Suprapubic skin (tissue), 3 donors: ENCODE data around the gene AACS.

Source experiments
- POLR2A ChIP-seq, 2 donors: fragments of 450-650 bp; IDR thresholded peaks; one replicate each; pipeline ENCODE4 v1.6.1; 2017; ENCODE audit warnings: antibody characterized with exemption in 2 of 2, mild to moderate bottlenecking in 2 of 2, moderate library complexity in 2 of 2
- TF ChIP-seq, protein P1 (sequence below), 2 donors: fragments of 200-600 bp in 1 of 2; fragments of 450-650 bp in 1 of 2; sonication (generic) in 1 of 2; IDR thresholded peaks; one replicate each; pipeline ENCODE4 v1.5.1; 2016 to 2019; ENCODE audit warnings: antibody characterized with exemption in 2 of 2, mild to moderate bottlenecking in 1 of 2, moderate library complexity in 1 of 2

DNA sequence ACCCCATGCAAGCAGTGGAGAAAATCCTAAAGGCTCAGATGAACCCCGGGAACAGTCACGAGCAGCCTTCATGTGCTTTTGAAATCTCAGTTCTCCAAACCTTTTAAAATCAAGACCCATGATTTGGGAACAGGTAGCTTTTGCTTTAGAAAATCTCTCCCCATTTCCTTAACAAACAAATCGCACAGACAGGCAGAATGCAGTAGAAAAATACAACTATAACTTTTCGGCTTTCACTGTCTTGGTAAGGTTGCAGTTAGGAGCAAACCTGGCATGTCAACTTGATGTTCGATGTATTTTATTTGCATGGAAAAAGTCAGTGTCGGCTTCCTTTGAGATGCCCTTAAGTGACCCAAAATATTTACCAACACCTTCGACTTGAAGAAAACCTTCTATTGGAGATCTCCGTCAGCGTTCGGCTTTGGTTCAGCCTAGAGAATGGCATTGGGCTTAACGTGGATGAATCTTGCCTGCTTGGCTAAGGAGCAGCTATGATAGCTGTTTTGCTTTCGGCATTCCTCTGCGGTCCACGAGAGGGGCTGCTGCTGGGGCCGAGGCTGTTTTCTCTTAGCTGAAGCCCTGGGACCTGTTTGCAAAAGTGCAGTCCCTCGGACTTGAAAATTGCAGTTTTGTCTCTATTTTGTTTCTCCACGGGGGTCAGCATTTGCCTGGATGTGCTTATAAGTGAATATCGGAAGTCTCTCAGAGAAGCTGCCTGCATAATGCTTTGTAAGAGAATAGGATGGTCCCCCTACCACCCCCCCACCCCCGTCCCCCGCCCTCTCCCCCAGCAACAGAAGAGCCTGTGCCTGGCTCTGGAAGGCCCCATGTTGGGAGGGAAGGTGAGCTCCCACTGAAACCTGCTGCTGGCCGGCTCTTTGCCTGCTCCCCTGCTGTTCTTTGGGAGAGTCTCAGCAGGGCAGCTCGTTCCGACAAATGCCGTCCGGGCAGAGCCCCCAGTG is 122.8 kb downstream of the AACS start:
- no peak for TF ChIP-seq POLR2A (IDR thresholded peaks at IDR 0.05)
- TF ChIP-seq, protein P1, sequence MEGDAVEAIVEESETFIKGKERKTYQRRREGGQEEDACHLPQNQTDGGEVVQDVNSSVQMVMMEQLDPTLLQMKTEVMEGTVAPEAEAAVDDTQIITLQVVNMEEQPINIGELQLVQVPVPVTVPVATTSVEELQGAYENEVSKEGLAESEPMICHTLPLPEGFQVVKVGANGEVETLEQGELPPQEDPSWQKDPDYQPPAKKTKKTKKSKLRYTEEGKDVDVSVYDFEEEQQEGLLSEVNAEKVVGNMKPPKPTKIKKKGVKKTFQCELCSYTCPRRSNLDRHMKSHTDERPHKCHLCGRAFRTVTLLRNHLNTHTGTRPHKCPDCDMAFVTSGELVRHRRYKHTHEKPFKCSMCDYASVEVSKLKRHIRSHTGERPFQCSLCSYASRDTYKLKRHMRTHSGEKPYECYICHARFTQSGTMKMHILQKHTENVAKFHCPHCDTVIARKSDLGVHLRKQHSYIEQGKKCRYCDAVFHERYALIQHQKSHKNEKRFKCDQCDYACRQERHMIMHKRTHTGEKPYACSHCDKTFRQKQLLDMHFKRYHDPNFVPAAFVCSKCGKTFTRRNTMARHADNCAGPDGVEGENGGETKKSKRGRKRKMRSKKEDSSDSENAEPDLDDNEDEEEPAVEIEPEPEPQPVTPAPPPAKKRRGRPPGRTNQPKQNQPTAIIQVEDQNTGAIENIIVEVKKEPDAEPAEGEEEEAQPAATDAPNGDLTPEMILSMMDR (IDR thresholded peaks at IDR 0.05), result no peak
